ELR (cell line): ENCODE results near the gene SLC35E2B.

ENCODE experiments used
- DNase-seq: peaks from one replicate; pipeline ENCODE4 v3.0.0-alpha.2; 2015; ENCODE audit warnings: low read depth

SLC35E2B gene

GRCh38 chr1:1609822-1610485 lies 82.6 kb downstream of the SLC35E2B start:
- no peak for DNase-seq
